ENCODE data around the gene P2RX2.

The P2RX2 gene

DNA sequence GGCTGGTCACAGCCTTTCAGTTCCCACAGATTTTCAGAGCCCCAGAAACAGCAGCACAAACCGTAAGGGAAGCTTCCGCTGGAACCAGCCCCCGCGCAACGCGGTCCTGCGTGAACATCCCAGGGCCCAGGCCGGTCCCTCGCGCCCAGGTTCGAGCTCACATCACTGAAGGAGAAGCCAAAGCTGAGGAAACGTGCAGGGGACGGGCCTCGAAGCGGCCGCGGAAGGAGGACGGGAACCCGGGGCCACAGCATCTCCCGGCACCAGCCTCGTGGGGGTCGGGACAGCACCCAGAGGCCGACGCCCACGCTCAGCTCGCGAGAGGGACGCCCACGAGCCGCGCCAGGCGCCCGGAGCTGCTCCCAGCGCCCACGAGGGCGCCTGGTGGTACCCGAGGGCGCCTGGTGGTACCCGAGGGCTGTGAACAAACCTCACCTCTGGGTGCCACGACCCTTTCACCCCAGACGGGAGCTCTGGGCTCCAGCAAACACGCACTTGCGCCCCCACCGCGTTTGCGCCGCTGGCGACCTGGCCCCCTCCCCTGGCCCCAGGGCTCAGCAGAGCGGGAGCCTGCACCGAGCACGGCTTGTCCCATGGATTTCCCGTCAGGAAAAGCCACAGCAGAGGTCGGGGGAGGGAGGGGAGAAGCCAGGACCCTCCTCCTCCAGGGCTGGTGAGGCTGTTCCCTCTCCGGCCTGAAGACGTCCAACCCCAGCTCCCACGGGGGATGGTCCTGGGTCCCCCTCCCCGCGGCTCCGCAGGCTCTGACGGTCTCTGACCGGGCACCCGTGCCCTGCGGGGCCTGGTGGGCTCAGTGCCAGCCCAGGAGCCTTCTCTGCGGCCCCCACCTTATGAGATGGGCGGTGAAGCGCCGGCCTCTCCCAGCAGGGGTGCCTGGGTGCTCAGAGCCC, 15.1 kb upstream of the P2RX2 start:
- DNase-seq: no peak

DNA sequence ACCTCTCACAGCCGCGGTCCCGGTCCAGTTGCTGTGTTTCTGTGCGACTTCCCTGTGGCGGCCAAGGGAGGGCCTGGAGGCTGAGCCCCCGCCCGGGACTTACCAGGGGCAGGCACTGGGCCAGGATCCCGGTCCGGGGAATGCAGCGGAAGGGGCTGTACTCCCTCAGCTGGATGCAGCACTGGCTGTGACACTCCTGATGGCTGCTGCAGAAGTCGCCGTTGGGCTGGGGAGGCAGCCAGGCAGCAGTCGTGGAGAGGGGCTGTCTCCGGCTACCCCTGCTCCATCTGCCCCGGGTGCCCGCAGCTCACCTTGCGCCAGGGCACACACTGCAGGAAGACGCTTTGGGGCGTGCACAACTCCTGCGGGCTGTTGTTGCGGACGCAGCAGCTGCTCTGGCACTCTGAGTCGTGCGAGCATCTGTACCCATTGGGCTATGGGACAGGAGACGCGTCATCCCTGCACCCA, 14.4 kb upstream of the P2RX2 start:
- DNase-seq: no peak

- no peak for DNase-seq
Observed at GRCh38 chr12:132604668-132605441, 13.7 kb upstream of the P2RX2 start.

DNA sequence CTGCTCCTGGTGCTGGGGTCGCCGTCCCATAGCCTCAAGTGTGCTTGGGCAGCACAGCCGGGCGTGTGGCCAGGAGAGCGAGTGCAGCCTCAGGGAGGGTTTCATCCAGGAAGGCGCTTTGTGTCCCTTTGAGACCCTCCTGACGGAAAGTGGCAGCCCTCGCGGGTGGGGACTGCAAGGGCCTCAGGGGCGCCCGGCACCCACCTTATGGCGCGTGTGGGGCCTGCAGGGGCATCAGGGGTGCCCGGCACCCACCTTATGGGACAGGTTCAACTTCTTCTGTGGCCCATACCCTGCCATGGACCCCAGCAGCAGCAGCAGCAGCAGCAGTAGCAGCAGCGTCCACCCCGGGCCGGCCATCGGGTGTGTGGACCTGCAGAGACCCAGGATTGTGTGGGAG, 12.7 kb upstream of the P2RX2 start:
- DNase-seq: no peak

DNA sequence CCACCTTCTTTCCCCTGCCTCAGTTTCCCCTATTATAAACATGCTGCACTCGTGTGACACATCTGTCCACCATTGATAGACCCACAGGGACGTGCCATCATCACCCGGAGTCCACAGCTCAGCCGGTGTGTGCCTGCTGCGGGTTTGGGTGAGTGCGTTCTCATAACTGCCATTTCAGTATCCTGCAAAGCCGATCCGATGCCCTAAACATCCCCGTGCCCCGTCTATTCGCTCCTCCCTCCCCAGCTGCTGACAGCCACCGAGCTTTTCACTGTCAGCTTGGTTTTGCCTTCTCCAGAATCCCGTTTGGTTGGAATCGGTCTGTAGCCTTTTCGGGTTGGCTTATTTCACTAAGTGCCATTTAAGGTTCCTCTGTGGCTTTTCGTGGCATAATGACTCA, 12.1 kb upstream of the P2RX2 start:
- DNase-seq: no peak

DNA sequence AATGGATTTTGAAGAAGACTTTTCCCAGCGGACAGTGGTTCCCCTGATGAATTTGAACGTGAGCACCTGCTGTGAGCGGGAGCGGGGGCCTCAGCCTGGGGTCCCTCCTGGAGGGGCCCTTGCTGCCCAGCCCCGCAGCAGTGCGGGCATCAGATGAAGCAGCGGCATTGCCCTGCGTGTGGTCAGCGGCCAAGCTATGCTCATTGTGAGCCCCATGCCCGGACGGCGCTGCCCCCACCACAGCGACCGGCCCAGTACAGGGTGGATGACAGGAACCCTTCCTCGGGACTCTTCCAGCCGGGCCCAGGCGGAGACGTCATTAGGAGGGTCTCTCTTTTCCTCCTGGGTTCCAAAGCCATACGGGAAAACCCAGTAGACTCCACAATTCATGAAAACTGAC, 11.6 kb upstream of the P2RX2 start:
- DNase-seq: no peak

DNA sequence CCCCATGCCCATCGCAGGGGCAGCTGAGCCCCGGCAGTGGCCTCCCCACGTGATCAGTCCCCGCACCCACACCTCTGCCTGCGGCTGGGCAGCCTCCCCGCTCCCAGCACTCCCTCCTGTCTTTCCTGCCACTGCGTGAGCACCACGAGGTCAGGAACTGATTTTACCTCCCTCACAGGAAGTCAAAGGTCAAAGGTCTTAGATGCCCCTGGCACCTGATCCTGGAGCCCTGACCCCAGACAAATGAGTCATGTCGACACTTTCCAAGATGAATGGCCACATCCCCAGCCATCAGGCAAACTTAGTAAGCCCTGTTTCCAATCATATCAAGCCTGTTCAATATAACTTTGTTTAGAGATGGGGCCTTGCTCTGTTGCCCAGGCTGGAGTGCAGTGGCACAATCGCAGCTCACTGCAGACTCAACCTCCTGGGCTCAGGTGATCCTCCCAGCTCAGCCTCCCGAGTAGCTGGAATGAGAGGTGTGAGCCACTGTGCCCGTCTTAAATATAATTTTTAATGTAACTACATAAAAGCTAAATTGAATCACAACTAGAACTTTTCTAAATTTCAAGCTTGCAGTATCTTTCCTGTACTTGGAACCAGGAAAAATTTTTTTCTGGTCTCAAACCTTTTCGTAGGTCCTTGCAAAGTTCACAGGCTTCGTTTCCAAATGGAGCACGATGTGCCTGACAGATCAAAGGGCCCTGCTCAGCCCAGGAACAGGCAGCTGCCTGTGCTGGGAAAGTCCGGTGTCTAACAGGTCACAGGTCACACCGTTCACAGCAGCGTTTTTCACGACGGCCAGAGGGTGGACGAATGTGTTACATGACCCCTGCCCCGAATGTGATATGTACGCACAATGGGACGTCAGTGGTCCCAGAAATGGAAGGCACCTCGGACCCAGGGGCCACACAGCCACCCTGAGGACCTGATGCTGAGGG, 10.1 kb upstream of the P2RX2 start:
- DNase-seq: no peak

DNA sequence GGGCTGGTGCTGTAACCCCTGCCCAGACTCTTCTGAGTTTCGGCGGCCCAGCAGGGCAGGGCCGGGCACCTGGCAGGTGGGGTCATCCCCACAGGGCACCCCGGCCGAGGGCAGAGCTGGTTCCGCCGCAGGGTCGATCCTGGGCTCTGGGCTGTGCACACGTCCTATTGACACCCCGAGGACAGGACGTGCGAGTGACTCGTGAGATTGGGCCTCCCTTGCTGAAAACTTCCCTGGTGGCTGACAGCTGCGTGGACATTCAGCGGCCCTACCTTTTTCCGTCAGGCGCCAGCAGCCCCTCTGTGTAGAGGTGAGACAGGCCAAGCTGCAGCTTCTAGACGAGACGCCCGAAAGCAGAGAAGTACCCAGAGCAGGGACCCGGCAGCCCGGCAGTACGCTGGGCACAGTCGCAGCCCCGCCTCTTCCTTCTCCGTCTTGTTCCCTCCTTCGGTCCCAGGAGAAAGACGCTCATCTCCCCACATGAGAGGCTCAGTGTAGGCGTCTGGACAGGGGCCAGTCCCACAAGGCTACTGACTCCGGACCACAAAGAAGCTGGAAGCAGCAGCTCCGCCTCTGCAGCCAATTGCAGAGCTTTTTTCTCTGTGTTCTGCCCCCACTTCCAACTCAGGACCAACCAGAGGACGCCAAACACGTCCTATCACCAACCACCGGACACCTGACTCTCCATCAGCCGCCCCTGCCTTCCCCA, 8.4 kb upstream of the P2RX2 start, which contains the start of gene LRCOL1:
LRCOL1 (minus strand) TSS at position 532 of the 709 bp plus-strand sequence. CDS start 4,331 bp downstream, outside the sequence.
- no peak for DNase-seq

GRCh38 chr12:132610866-132611602, 7.5 kb upstream of the P2RX2 start:
- no peak for DNase-seq

DNA sequence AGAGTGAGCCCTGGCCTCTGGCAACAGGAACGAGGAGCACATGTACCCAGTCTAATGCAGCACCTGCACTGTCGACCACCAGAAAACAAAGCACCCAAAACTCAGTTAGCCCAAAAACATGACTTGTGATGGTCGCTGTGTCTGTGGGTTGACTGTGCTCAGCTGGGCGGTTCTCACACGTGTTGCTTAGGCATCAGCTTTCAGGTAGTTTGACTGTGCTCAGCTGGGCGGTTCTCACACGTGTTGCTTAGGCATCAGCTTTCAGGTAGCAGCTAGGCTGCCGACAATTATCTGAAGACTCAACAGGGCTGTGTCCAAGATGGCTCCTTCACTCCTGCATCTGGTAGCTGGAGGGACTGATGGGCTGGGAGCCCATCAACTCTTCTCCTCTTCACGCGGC, 7.0 kb upstream of the P2RX2 start:
- DNase-seq: no peak

DNA sequence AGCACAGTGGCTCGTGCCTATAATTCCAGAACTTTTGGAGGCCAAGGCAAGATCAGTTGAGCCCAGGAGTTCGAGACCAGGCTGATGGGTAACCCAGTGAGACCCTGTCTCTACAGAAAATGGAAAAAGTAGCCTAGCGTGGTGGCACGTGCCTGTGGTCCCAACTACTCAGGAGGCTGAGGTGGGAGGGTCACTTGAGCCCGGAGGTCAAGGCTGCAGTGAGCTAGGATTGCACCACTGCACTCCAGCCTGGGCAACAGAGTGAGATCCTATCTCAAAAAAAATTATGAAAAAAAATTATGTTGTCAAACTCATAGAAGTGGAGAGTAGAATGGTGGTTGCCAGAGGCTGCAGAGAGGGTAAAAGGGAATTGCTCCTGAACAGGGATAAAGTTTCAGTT, 4.5 kb upstream of the P2RX2 start:
- no peak for DNase-seq

DNA sequence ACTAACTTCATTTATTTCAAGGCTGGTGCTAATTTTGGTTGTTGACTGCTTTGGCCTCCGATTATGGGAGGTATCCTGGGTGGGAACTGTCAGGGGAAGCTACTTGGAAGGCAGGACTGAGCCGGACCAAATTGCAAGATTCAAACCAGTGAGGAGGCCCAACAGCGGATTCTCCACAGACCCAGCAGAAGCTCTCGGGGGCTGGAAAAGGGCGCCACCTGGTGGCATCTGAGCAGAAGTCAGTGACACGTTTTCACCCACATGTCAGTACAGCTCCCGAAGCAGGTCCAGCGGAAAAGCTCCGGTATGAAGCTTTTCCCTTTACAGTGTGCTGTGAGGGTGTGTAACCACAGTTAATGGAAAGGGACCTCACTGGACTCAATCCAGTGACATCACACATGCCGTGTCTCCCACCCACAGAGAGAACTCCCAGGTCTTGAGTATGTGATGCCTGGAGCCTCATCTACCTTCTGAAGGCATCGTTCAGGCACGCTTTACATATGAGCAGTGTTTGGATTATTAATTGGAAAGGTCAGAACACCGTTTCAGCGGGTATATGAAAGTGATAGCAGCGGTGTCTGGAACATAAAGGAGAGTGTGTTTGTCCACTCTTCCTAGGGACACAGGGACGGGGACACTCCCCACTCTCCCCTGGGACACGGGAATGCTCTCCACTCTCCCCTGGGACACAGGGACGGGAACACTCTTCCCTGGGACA, 3.6 kb upstream of the P2RX2 start:
- peak; percentile 75 to 82 for DNase-seq

- no peak for DNase-seq
Observed at GRCh38 chr12:132615579-132616038, 3.0 kb upstream of the P2RX2 start.

- no peak for DNase-seq
Observed at GRCh38 chr12:132617135-132617701, 1.4 kb upstream of the P2RX2 start.

- no peak for DNase-seq
Observed at GRCh38 chr12:132617822-132618682, 524 bp upstream of the P2RX2 start.

- DNase-seq: no peak
Observed at GRCh38 chr12:132619071-132619385, 452 bp downstream of the P2RX2 start.

- DNase-seq: no peak
Observed at GRCh38 chr12:132619386-132620112, 973 bp downstream of the P2RX2 start.

- no peak for DNase-seq
Observed at GRCh38 chr12:132620113-132620898, 1.7 kb downstream of the P2RX2 start.

All from CD4-positive, alpha-beta T cell treated with Interferon alpha-2 for 1 hour (primary cell).